IPS-11a (cell line): ENCODE data around the gene PIAS4.
"Not testable (repeated sequence)": the region's sequence is repeated elsewhere in the genome, so short reads cannot be mapped to it uniquely, and the experiment has no call there.

Source experiments
- H3K4me3 ChIP-seq: one replicate; pipeline ENCODE4 v1.5.1; 2013; ENCODE audit warnings: low read depth, low read length, control low read depth

PIAS4 gene

GRCh38 chr19:3990815-3991117 is 16.8 kb upstream of the PIAS4 start:
- H3K4me3 ChIP-seq = no peak overlapping the region

DNA sequence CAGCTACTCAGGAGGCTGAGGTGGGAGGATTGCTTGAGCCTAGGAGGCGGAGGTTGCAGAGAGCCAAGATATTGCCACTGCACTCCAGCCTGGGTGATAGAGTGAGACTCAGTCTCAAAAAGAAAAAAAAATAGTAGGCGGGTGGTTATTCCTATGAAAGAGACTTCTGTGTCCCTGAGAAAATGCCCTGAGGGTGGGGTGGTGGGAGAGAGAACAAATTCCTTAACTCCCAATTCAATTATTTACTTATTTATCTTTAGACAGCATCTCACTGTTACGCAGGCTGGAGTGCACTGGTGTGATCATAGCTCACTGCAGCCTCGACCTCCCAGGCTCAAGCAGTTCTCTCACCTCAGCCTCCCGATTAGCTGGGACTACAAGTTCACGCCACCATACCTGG is 11.9 kb upstream of the PIAS4 start:
- H3K4me3 ChIP-seq = no peak overlapping the region

- H3K4me3 ChIP-seq = not testable (repeated sequence)
Measured at GRCh38 chr19:3998667-3999412, 8.7 kb upstream of the PIAS4 start.

DNA sequence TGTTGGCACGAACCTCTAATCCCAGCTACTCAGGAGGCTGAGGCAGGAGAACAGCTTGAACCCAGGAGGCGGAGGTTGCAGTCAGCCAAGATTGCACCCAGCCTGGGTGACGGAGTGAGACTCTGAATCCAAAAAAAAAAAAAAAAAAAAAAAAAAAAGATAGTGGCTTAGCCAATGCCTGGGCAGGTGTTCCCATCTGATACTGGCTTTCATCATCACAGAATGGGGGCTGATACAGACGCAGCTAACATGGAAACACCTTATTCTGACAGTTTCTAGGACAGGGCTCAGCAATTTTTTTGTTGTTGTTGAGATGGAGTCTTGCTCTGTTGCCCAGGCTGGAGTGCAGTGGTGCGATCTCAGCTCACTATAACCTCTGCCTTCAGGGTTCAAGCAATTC is 6.7 kb upstream of the PIAS4 start:
- H3K4me3 ChIP-seq = not testable (repeated sequence)

DNA sequence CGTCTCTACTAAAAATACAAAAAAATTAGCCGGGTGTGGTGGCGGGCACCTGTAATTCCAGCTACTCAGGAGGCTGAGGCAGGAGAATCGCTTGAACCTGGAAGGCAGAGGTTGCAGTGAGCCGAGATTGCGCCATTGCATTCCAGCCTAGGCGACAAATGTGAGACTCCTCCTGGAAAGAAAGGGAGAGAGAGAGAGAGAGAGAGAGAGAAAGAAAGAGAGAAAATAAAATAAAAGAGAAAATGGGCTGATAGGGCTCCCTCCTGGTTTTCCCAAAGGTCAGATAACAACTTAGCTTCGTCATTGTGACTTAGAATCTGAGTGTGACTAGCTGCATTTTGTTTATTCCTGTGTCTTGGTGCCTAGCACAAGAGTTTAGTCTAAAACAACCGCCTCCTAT is 2.1 kb upstream of the PIAS4 start:
- not testable (repeated sequence) for H3K4me3 ChIP-seq

DNA sequence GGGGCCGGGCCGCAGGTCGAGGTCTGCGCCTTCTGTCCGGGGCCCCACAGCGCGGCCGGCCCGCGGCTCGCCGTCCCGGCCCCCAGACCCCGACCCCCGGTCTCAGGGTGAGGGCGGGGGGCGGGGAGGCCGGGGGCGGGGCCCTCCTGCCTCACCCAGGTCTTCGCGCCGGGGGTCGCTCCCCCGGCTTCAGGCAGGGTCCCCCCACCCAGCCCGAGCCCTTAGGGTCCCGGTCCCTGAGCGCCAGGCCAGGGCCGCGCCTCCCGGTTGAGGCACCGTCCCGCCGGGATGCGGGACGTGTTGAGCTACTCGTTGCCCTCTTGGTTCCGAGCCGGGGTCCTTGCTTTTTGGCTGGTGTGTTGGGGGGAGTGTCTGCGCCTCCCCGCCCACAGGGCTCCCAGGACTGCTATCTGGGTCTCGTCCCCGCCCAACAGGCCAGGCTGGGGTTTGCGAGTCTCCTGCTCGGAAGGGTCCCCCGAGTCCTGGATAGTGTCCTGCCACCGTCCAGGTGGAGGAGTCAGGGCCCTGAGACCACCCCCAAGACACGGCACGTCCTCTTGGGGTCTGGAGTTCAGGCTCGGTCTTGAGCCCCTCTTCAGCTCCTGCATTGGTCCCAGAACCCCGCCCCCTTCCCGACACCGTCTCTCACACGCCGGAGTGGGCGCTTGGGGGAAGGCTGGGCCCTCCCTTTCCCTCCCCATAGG is 452 bp downstream of the PIAS4 start:
- H3K4me3 ChIP-seq = peak overlapping the region; percentile 89

DNA sequence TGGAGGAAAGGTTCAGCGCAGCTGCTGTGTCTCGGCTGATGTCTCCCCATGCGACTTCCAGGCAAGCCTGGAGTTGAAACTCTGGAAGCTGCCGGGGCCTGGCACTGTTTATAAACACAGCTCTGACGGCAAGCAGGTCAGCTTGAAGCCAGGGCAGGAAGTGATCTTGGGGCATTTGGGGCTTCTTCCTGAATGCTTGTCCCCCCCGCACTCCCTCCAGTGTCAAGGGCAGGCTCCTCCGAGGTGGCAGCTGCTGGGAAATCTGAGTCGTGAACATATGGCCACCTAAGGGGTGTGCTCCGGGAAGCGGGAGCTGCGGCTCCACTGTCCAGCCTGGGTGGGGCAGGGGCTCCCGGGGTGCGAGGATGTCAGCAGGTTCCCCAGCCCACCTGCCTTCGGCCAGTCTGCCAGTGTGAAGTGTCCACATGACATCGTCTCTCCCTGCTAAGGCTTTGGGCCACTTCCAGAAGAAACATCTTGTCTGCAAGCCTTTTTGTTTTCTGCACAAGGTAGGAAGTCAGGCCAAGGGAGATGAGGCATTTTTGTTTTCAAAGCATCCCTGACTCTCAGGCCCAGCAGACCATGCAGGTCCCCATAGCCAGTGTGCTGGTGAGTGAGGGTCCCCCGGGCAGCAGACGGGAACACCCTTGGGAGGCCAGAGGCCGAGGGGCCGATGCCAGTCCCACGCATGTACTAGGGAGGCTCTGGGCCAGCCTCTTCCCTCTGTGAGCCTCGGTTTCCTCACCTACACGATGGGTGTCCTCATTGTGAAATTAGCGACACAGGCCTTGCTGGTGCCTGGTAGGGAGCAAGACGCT is 2.7 kb downstream of the PIAS4 start:
- no peak overlapping the region for H3K4me3 ChIP-seq

GRCh38 chr19:4010808-4011110 is 3.2 kb downstream of the PIAS4 start:
- no peak overlapping the region for H3K4me3 ChIP-seq

- not testable (repeated sequence) for H3K4me3 ChIP-seq
Measured at GRCh38 chr19:4011430-4011829, 3.9 kb downstream of the PIAS4 start.

DNA sequence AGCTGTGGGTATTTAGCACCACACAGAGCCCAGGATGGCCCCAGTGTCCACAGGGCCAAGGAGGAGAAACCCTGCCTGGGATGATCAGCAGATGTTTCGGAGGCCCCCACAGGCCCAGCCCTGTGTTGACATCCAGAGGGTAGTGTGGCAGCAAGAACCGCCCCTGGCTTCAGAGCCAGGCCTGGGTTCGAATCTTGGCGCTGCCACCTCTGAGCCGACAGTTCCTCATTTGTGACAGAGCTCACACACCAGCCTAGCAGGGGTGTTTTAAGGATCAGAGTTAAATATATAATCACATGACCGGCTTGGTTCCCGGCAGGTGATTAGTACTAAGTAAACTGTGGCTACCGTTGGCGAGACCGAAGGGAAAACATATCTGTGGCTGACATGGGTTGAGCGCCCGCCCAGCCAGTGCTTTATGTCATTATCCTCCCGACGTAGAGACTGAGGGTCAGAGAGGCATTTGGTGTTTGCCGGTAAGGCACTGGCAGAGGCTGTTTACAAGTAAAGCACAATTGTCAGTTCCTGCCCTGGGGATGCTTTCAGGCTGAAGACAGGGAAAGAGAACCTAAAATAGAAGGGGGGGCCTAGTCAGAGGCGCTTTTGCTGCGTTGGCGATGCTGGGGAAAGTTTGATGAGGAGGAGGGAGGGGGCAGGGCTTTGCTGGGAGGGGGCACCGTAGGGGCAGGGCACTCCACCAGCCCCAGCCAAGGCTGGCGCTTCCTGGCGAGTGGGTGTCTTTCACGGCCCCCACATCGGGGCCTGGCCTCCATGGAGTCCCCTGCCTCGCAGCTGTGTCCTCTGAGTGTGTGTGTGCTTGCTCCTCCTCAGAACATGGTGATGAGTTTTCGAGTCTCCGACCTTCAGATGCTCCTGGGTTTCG is 4.8 kb downstream of the PIAS4 start:
- H3K4me3 ChIP-seq = no peak overlapping the region

- no peak overlapping the region for H3K4me3 ChIP-seq
Measured at GRCh38 chr19:4012975-4013634, 5.6 kb downstream of the PIAS4 start.

DNA sequence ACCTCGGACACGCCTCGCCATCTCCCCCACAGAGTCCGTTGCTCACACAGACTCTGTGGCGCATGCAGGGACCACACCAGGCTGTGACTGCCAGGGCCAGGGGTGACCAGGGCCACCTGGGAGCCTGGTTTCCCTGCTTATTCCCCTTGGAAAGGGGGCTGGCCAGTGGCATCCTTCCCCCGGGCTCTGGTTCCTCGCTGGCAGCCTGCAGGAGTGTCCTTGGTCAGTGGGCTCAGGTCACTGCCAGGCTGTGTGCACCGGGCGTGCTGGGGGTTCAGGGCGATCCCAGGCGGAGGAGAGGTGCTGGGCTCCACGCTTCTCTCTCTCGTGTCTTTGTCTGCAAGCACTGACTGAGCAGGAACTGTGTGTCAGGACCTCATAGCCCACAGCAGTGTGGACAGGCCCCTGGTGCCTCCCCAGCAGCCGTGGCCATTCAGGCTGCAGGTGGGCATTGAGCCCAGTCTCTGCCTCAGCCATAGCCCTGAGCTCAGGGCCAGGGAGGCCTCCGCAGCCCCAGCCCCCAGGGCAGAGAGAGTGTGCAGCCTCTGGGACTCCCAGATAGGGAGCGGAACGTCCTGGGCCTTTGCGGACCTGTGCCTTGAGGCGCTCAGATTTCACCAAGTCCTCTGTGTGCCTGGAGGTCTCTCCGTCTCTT is 6.5 kb downstream of the PIAS4 start:
- H3K4me3 ChIP-seq = no peak overlapping the region

- no peak overlapping the region for H3K4me3 ChIP-seq
Measured at GRCh38 chr19:4014541-4015491, 7.3 kb downstream of the PIAS4 start.

DNA sequence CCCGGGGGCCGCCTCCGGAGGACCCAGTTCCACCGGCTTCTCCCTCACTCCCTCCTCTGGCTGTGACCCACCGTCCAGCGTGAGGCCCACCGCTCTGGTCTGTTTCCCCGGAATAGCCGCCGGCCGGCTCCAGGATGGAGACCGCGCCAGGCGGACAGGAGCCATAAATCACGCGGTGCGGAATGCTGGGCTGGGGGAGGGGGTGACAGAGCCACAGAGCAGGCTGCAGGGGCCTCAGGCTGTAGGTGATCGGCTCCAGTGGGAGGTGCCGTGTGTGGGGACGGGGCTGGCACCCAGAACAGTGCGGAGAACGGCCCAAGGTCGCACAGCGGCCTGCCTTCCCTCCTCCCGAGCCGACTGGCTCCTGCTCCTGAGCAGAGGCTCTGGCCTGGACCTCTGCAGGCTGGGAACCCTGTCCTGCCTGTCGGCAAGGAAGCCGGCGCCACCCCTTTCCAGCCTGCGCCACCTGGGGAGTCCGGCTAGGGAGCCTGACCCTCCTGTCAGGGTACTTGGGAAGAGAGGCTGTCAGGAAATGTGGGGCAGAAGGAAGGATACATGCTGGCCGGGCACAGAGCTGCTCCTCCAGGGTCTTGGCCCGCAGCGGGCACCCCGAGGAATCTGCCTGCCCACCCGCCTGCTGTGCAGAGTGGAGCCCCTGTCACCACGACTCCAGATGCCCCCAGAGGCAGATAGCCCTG is 8.3 kb downstream of the PIAS4 start:
- H3K4me3 ChIP-seq = no peak overlapping the region

- no peak overlapping the region for H3K4me3 ChIP-seq
Measured at GRCh38 chr19:4016486-4016885, 8.9 kb downstream of the PIAS4 start.

DNA sequence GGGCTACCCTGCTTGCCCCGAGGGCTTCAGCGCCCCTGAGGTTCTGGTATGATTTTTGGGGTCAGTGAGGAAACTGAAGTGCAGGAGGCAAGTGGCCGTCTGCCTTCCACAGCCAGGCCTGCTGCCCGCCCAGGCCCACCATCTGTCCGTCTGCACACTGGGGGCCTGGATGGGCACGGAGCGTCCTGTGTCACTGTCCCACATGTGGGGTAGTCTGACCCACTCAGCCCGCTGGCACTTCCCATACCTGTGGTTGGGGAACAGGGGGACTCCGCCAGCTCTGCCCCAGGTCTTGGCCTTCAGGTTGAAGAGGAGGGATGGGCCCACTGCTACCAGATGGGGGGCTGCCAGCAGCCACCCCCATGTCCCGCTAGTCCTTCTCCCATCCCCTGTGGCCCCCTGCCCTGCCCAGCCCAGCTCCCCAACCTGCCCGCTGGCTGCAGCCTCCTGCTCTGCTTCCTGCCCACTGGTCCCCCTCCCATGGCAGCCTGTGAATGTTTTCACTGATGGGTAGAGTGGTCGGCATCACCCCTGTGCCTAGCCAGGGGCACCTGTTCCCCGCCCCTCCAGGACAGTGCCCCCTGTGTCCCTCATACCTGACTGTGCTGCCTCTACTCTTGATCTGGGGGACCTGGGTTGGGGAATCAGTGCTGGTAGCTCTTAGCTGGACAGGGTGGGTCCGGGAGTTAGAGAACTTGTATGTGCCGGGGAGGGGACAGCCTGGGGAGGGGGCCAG is 9.5 kb downstream of the PIAS4 start:
- H3K4me3 ChIP-seq = no peak overlapping the region

DNA sequence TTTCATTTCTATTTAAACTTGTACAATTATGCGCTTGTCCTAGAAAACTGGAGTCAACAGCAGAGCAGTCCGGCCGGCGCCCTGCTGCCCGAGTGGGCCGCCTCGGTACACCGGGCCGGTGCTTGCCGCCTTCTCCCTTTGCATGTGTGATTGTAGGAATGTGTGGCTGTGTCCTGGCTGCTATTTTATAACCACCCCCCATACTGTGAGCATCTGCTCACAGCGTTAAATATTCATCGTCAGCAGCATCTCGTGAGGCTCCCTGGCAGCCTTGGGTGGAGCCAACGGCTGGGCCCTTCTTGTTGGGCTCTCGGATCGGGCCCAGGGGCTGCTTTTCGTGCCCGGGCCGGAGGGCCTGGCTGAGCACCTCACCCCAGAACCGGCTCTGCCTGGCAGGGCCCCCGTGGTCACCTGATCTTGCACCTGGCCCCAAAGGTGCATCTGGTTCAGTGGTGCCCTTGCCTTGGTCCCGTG is 10.6 kb downstream of the PIAS4 start:
- H3K4me3 ChIP-seq = no peak overlapping the region
